Measurements from ENCODE around the gene DNAH12.
A peak's percentile ranks its signal among the peaks of the same experiment; 100 is the strongest.

DNAH12 gene, protein sequence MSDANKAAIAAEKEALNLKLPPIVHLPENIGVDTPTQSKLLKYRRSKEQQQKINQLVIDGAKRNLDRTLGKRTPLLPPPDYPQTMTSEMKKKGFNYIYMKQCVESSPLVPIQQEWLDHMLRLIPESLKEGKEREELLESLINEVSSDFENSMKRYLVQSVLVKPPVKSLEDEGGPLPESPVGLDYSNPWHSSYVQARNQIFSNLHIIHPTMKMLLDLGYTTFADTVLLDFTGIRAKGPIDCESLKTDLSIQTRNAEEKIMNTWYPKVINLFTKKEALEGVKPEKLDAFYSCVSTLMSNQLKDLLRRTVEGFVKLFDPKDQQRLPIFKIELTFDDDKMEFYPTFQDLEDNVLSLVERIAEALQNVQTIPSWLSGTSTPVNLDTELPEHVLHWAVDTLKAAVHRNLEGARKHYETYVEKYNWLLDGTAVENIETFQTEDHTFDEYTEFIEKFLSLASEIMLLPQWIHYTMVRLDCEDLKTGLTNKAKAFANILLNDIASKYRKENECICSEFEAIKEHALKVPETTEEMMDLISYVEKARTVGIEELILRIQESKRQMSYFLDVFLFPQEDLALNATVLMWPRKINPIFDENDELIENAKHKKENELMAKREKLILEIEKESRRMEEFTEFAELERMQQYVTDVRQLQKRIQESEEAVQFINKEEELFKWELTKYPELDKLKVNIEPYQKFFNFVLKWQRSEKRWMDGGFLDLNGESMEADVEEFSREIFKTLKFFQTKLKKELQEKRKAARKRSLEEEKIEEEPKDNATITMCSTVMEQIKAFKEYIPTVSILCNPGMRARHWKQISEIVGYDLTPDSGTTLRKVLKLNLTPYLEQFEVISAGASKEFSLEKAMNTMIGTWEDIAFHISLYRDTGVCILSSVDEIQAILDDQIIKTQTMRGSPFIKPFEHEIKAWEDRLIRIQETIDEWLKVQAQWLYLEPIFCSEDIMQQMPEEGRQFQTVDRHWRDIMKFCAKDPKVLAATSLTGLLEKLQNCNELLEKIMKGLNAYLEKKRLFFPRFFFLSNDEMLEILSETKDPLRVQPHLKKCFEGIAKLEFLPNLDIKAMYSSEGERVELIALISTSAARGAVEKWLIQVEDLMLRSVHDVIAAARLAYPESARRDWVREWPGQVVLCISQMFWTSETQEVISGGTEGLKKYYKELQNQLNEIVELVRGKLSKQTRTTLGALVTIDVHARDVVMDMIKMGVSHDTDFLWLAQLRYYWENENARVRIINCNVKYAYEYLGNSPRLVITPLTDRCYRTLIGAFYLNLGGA (N-terminal part only)

GRCh38 chr3:57544181-57545125 is at the start of gene DNAH12:
TSS of gene DNAH12 (minus strand) at chr3:57544344. CDS start at chr3:57542870, 1,474 bp downstream.
- DNase-seq (ENCODE audit: low spot score) = peak; percentile 46

DNA sequence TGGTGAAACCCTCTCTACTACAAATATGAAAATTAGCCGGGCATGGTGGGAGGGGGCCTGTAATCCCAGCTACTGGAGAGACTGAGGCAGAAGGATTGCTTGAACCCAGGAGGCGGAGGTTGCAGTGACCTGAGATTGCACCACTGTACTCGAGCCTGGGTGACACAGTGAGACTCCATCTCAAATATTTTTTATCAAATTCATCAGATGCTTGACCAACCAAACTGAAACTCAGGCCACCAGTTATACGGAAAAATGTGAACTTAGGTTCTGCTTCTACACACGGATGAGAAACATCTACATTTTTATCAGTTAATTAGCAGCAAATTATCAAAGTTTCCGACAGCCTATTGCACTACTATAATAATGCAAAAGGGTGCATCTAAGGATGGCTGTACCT is 48.2 kb upstream of the DNAH12 start:
- DNase-seq (ENCODE audit: low spot score) = no peak

- DNase-seq (ENCODE audit: low spot score) = no peak
Measured at GRCh38 chr3:57587905-57588304, 43.8 kb upstream of the DNAH12 start.

GRCh38 chr3:57586778-57587177 is 42.6 kb upstream of the DNAH12 start:
- DNase-seq (ENCODE audit: low spot score) = no peak

GRCh38 chr3:57583544-57583943 is 39.4 kb upstream of the DNAH12 start:
- DNase-seq (ENCODE audit: low spot score) = no peak

- DNase-seq (ENCODE audit: low spot score) = peak; percentile 43
Measured at GRCh38 chr3:57582474-57583168, 38.5 kb upstream of the DNAH12 start.

- DNase-seq (ENCODE audit: low spot score) = no peak
Measured at GRCh38 chr3:57577801-57578200, 33.7 kb upstream of the DNAH12 start.

- DNase-seq (ENCODE audit: low spot score) = no peak
Measured at GRCh38 chr3:57575966-57576626, 32.0 kb upstream of the DNAH12 start.

GRCh38 chr3:57572096-57572495 is 28.0 kb upstream of the DNAH12 start:
- no peak for DNase-seq (ENCODE audit: low spot score)

GRCh38 chr3:57570878-57571277 is 26.7 kb upstream of the DNAH12 start:
- DNase-seq (ENCODE audit: low spot score) = no peak

DNA sequence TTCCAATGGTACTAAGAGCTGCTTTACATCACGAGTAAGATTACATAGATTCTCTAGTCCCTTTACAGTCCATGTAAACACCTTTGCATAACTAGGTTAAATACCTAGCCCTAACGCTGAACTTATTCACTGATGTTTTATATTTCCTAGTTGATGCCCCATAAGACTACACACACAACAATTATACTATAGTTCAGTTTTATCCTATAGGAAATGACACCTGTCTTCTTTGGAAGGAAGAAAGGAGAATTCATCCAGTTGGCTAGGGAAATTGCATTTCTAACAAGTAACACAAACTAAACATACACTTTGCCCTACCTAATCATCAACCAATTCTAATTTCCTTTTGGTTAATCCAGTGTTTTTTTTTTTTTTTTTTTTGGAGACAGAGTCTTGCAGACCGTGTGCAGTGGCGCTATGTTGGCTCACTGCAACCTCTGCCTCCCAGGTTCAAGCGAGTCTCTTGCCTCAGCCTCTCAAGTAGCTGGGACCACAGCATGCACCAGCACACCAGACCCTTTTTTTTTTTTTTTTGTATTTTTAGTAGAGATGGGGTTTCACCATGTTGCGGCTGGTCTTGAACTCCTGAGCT is 25.8 kb upstream of the DNAH12 start:
- no peak for DNase-seq (ENCODE audit: low spot score)

GRCh38 chr3:57559526-57559925 is 15.4 kb upstream of the DNAH12 start:
- no peak for DNase-seq (ENCODE audit: low spot score)

DNA sequence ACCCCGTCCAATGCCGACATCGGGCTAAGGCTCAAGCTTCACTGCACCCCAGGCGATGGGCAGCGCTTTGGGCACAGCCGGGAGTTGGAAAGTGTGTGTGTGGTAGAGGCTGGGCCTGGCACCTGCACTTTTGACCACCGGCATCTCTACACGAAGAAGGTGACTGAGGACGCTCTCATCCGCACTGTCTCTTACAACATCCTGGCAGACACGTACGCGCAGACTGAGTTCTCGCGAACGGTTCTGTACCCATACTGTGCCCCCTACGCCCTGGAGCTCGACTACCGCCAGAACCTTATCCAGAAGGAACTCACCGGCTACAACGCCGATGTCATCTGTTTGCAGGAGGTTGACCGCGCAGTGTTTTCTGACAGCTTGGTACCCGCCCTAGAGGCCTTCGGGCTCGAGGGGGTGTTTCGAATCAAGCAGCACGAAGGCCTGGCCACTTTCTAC is 13.0 kb upstream of the DNAH12 start:
- peak; percentile 38 for DNase-seq (ENCODE audit: low spot score)

GRCh38 chr3:57556459-57557084 is 12.4 kb upstream of the DNAH12 start:
- DNase-seq (ENCODE audit: low spot score) = peak; percentile 51

GRCh38 chr3:57555738-57556458 is 11.8 kb upstream of the DNAH12 start, which contains the start of gene PDE12:
TSS of gene PDE12 (plus strand) at chr3:57556274. CDS start at chr3:57556380, 106 bp downstream.
- DNase-seq (ENCODE audit: low spot score) = peak; percentile 79

- no peak for DNase-seq (ENCODE audit: low spot score)
Measured at GRCh38 chr3:57555306-57555705, 11.2 kb upstream of the DNAH12 start.

DNA sequence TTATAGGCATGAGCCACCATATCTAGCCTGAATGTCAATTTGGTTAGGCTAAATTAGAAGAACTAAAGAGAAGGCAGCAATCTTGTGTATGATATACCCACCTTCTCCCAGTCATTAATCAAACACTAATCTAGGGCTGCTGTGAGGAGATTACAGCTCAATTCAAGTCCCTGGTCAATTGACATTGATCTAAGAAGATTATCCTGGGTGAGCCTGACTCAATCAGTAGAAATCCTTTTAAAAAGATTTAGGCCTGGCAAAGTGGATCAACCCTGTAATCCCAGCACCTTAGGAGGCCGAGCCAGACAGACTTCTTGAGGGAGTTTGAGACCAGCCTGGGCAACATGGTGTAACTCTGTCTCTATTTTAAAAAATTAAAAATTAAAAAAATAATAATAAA is 2.5 kb upstream of the DNAH12 start:
- peak; percentile 72 for DNase-seq (ENCODE audit: low spot score)

DNA sequence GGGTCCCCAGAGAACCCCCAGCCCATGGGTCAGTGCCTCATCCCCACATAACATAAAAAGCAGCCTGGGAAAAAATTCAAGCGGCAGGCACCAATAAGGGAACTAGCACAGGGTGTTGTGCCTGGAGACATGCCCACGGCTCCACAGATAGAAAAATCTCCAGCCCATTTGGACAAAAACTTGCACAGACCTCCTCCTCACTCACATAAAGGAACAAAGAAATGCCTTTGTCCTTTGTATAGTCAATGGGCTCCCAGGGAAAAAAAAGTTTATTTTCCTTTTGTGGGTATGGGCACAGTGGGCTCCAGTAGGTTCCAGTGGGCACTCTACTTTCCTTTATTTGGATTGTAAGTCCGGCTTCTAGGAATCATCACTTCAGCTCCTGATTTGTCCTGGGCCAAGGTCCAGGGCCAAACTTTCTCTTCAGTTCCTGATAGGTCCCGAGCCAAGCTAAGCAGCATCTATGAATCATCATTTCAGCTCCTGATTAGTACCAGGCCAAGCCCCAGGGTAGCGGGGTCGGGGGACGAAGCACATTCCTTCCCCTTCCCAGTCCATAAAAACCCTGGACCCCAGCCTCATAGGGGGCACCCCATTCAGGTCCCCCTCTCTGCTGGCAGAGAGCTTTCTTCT is 1.6 kb upstream of the DNAH12 start:
- no peak for DNase-seq (ENCODE audit: low spot score)

Data from D341Med (cell line).